Measurements from ENCODE around the gene WLS.
A peak's percentile ranks its signal among the peaks of the same experiment; 100 is the strongest.

WLS gene

GRCh38 chr1:68111519-68112436 is 120.5 kb downstream of the WLS start:
- TF ChIP-seq CTCF (IDR thresholded peaks at IDR 0.05; ENCODE audit: control insufficient read depth, extremely low read depth, insufficient read depth): peak; percentile 94
- no peak overlapping the region for H3K4me3 ChIP-seq (ENCODE audit: low read depth, low read length)
- DNase-seq (ENCODE audit: low read depth): peak; percentile 76

GRCh38 chr1:68107771-68108170 is 124.6 kb downstream of the WLS start:
- DNase-seq (ENCODE audit: low read depth): no peak
- TF ChIP-seq CTCF (IDR thresholded peaks at IDR 0.05; ENCODE audit: control insufficient read depth, extremely low read depth, insufficient read depth): no peak
- no peak overlapping the region for H3K4me3 ChIP-seq (ENCODE audit: low read depth, low read length)

DNA sequence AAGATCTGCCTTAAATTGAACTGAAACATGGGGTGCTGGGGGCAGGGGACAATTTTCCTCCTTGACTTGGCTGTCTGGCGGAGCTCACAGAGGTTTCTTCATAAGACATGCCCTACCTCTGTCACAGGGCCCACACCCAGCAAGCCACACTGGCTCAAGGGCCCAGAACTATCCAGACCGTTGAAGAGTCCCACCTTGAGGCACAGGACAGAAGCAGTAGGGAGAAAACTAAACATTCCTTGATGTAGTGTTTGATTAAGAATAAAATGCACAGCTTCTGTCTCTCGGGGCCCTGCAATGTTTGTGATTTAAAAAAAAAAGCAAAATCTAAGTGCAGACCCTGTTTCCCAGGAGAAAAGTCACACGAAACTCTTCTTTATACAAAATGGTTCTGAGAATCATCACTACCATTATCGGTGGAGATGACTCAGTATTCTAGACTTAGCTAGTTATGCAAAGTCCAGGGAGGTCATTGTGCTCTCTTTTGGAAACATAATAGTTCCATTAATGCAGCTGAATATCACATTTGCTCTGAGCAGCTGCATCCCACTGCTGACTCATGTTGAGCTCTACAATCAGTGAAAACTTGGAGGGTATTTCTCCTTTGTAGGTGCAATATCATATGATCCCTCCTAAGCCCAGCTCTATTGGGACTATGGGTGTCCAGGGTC is 128.3 kb downstream of the WLS start:
- TF ChIP-seq CTCF (IDR thresholded peaks at IDR 0.05; ENCODE audit: control insufficient read depth, extremely low read depth, insufficient read depth): no peak
- H3K4me3 ChIP-seq (ENCODE audit: low read depth, low read length): no peak overlapping the region
- no peak for DNase-seq (ENCODE audit: low read depth)

DNA sequence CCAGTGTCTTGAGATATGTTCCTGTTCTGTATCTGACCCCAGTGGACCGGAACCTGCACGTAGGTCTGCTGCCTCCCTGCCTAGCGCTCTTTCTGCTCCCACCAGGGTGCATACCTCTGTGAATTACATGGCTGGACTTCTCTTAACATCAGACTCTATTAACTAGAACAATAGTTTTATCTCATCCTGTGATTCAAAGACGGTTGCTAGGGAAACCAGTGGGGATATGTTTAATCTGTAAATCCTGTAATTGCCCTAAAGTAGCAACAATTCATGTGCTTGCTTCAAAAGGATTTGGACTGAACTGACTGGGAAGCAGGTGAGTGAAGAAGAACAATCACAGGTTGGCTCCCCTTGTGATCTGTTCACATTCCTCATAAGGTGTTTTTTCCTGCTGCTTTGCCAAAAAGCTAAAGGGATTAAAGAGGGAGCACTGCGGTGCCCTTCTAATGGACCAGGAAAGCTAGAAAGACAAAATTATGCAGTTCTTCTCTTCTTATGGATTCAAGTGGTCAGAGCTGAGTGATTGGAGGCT is 129.2 kb downstream of the WLS start:
- DNase-seq (ENCODE audit: low read depth): no peak
- no peak for TF ChIP-seq CTCF (IDR thresholded peaks at IDR 0.05; ENCODE audit: control insufficient read depth, extremely low read depth, insufficient read depth)
- H3K4me3 ChIP-seq (ENCODE audit: low read depth, low read length): no peak overlapping the region

- no peak for DNase-seq (ENCODE audit: low read depth)
- TF ChIP-seq CTCF (IDR thresholded peaks at IDR 0.05; ENCODE audit: control insufficient read depth, extremely low read depth, insufficient read depth): no peak
- no peak overlapping the region for H3K4me3 ChIP-seq (ENCODE audit: low read depth, low read length)
These were observed 130.5 kb downstream of the WLS start for GRCh38 chr1:68101829-68102228.

DNA sequence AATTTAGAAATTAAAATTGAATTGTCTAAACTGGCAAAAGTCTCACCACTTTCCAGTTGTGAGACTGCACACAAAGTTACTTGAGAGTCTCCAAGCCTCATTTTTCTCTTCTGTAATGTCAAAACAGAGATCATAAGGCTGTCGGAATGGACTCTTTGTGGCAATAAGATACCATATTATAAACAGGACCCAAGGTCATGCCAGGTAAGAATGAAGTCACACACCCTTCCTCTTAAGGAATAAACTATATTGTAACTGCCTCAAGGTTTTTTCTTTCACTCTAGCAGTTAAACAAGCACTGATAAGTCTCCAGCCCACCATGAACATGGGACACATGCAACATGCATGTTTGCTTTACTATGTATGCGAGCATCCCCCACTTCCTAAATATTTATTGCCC is 131.8 kb downstream of the WLS start:
- TF ChIP-seq CTCF (IDR thresholded peaks at IDR 0.05; ENCODE audit: control insufficient read depth, extremely low read depth, insufficient read depth): no peak
- H3K4me3 ChIP-seq (ENCODE audit: low read depth, low read length): no peak overlapping the region
- no peak for DNase-seq (ENCODE audit: low read depth)
